NAMALWA (cell line): ENCODE data around the gene TLE2.

Experiments
- DNase-seq: peaks from one replicate; pipeline ENCODE4 v3.0.0-alpha.2; 2015; ENCODE audit warnings: low spot score

The TLE2 gene

DNA sequence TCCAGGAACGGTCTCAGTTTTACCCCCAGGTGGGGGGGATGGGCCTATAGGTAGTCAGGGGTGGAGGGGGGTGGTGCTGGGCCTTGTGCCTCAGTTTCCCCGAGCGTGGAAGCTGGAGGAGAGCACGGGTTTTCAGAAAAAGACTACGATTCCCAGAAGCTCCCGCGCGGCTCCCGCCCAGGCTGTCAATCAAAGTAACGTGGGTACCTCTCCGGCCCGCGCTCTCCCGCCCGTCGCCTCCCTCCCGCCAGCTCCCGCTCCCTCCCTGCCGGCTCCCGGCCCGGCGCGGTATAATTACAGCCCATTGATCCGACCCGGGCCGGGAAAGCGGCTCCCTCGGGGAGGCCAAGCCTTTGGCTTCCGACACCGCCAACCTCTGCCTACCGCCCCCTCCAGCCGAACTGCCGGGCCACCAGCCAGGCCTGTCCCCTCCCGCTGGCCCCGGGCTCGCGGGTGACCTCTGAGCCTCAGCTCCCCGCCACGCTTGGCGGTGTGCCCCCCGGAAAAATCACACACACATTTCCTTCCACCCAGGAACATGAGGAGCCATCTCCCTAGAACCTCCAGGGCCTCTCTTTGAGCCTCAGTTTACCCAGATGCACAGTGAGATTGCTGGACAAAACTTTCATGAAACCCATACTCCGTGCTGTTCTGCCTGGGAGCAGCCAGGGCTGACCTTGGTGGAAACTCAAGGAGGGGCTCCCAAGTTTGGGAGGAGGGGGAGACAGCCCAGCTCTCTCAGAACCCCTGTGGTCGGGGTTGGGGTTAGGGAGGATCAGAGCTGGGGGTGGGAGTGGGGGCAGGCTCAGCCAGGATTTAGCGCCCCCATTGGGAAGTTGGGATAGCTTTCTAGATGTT, 7.3 kb upstream of the TLE2 start:
- peak; percentile 84 for DNase-seq

DNA sequence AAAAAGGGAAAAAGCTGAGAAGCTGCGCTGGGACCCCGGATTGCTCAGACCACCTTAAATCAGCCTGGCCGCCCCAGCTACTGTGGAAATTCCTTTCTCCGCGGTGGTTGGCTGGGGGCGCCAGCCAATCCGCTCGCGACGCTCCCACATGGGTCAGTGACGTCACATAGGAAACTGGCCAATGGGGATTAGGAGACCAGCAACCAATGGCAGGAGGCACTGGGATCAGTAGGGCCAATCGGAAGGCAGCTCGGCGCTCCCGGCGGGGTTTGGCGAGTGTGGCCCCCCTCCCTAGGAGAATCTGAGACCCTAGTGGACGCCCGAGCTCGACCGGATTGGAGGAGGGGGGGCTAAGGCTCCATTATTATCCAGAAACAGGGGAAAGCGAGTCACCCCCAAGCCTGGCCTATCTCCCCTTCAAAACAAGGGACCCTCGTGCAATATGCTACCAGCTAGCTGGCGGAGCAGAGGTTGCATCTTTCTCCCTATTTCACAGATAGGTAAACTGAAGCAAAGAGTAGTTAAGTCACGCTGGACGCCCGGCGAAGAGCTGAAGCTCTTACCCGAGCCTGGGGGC, 6.5 kb upstream of the TLE2 start:
- peak; percentile 99 for DNase-seq

DNA sequence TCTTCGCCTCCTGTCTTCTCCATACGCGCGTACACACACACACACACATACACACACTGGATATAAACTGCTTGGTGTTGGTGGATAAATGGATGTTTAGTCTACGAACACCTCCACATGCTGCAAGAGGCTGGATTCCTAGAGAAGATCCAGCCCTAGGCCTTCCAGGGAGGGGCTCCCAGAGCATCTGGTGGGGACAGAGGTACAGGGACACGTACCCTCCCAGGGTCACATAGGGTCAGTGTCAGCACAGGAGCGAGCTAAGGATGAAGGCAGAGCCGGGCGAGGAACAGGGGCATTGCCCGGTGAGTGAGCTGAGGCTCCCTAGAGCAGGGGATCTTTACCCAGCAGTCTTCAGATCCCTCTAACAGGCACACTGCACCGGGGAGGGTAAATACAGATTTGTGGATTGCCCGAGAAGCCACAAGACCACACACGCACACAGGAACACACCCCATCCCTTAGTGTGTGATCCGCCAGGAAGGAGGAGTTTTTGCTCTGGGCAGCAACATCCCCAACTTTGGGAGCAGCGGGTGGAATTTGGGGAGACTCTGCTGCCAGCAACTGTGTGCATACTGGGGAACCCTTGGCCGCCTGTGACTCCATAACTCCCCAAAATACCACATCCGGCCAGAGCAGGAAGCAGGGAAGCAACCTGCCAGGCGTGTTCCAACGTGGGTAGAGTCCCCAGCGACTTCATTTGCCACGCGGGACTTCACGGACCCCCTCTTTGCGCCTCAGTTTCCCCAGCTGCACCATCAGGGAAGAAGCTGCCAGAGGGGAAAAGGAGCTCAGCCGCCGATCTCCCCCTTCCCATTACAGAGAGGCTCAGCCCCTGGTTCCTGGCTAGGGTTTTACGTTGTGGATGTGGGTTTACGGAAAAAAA, 5.8 kb upstream of the TLE2 start:
- peak; percentile 37 for DNase-seq

- DNase-seq: no peak
These were observed 5.3 kb upstream of the TLE2 start for GRCh38 chr19:3034406-3034655.

DNA sequence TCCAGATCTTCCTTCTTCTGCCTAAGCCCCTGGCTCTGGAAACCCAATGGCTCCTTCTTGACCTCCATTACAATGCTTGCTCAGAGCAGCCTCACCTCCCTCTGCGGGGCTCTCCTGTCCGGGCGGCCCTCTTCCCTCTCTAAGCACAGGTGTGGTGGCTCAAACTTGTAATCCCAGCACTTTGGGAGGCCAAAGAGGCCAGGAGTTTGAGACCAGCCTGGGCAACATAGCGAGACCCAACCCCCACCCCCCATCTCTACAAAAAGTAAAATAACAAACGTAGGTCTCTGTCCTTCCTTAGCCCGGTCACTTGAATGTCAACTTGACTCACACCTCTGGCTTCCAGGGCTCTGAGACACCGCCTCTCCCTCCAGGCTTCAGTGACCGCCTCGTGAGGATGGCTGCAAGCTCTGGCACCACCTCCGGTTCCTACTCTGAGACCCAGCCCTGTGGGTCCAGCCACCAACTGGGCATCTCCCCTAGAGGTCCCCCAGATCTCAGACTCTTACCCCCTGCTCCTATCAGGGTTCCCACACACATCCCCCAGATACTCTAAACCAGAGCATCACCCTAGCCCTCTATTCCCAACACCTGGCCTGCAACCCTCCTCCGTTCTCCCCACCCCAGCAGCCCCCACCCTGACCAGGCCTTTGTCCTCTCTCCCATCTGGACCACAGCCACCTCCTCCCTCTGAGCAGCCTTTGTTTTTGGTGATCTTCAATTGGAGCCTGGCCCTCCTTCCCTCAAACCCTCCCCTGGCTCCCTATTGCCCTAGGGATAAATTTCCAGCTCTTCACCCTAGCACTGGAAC, 4.7 kb upstream of the TLE2 start:
- DNase-seq: no peak

DNA sequence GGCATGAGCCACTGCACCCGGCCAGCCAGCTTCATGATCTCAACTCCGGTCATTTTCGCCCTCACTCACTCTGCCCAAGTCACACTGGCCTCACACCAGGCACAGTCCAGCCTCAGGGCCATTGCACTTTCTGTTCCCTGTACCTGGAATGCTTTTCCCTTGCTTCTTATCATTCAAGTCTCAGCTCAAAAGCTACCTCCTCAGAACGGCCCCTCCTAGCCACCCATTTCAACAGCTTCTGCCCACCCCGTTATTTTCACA, 2.5 kb upstream of the TLE2 start:
- DNase-seq: no peak

DNA sequence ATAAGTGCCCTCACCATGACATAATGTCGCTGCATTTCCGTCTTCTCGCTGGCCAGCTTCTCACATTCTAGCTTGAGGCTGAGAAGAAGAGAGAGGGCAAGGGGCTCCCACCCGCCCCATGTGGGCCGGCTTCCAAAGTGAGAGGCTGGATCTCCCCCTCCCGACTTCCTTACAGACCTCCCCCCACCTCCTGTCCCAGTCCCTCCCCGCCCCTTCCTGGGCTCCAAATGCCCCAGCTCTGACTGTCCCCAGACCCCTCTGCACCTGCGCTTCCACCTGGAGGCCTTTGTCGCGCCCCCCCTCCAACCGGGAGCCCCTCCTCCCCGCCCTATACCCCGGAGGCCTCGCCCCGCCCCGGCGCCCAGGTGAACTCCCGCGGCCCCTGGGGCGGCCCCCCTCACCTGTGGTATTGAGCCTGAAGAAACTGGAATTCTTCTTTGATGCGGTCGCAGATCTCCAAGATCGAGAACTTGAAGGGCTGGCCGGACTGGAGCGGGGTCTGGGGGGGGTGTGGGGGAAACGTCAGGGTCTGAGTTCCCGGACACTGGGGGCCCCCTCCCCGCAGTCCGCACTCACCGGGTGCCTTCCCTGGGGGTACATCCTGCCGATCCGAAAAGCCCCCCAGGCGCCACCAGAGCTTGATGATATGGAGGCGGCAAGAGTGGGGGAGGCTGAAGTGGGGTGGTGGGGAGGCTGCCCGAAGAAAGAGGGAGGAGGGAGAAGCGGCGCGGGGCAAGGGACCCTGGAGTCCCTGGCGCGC, 595 bp downstream of the TLE2 start:
- no peak for DNase-seq

- DNase-seq: no peak
These were observed 1.1 kb downstream of the TLE2 start for GRCh38 chr19:3027981-3028304.

GRCh38 chr19:3027292-3027691, 1.8 kb downstream of the TLE2 start:
- DNase-seq: no peak

DNA sequence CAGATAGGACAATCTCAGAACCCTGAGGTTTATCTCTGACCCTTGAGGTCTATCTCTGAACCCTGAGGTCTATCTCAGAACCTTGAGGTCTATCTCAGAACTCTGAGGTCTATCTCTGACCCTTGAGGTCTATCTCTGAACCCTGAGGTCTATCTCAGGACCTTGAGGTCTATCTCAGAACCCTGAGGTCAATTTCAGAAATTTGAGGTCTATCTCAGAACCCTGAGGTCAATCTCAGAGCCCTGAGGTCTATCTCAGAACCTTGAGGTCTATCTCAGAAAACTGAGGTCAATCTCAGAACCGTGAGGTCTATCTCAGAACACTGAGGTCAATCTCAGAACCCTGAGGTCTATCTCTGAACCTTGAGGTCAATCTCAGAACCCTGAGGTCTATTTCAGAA, 2.3 kb downstream of the TLE2 start:
- DNase-seq: no peak

DNA sequence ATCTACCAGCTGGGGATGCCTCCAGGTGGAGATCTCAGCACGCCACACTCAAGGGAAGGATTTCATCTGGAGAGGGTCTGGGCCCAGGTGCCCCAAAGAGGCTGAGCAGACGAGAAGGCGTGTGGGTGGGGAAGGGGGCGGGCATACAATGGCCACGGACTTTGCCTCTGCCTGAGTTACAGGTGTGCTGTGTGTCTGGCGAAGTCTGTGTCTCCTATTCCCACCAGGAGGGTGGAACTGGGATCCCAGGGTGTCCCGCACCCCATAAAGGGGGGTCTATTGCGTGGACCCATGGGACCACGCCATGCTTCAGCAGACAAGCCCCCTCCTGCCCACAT, 3.6 kb downstream of the TLE2 start:
- no peak for DNase-seq

DNA sequence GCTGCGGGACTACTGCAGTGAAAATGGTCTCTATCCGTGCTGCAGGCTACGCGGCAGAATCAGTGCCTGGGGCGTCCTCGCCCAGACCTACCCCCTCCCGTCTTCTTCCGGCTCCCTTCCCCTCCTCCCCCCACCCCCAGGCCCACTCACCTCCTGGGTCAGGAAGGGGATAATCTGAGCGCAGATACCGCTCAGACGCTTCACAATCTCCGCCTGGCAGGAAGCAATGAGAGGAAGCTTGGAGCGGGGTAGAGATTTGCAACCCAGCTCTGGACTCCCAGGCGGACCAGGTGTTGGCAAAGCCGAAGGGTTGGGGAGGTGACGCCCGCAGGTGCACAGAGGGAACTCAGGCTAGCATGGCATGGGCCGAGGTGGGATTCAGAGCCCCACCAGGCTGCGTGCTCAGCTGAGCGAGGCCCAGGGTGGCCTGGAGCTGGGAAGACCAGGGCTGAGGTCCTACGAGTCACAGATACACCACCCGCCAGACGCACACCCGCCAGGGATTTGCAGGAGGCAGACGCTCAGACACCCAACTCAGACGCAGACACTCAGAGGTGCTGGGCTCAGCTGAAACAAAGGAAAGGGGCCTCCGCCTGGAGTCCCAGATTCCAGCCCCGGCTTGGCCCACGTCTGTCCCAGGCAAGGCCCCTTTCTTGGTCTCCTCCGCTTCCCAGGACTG, 4.1 kb downstream of the TLE2 start:
- DNase-seq: no peak

DNA sequence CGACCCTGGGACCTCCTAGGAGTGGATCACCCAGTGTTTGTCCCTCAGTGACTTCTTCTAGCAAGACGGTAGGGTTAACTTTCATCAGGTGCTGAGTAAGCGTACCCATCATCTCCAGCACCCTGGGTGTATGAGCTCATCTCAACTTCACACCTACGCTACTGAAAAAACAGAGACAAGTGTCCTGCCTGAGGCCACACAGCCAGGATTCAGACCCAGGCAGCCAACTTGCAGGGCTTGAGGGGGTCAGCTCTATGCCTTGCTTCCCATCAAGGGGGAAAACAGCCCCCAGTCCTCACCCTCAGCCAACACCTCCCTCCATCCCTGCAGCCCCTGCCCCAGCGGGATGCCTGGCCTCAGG, 4.6 kb downstream of the TLE2 start:
- no peak for DNase-seq

DNA sequence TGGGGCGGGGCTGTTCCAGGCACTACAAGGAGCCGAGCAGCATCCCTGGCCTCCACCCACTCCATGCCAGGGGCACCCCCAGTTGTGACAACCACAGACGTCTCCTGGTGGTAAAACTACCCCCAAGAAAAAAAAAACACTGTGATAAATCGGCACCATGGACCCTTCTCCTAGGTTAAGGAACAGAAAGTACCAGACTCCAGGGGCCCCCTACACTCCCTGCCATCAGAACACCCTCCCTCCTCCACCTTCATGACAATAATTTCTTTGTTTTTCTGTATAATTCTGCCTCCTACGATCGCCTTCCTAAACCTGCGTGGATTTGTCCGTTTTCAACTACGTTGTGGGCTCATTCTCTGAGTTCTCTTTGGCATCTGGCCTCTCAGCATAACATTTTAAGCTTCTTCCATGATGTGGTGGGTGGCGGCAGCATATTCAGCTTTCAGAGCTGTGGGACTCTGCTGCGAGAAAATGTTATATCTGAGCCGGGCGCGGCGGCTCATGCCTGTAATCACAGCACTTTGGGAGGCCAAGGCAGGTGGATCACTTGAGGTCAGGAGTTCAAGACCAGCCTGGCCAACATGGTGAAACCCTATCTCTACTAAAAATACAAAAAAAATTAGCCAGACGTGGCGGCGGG, 8.6 kb downstream of the TLE2 start:
- DNase-seq: no peak

GRCh38 chr19:3019211-3019854, 9.7 kb downstream of the TLE2 start:
- DNase-seq: no peak

GRCh38 chr19:3017923-3018322, 11.2 kb downstream of the TLE2 start:
- DNase-seq: no peak

- DNase-seq: no peak
These were observed 13.7 kb downstream of the TLE2 start for GRCh38 chr19:3015126-3016057.

DNA sequence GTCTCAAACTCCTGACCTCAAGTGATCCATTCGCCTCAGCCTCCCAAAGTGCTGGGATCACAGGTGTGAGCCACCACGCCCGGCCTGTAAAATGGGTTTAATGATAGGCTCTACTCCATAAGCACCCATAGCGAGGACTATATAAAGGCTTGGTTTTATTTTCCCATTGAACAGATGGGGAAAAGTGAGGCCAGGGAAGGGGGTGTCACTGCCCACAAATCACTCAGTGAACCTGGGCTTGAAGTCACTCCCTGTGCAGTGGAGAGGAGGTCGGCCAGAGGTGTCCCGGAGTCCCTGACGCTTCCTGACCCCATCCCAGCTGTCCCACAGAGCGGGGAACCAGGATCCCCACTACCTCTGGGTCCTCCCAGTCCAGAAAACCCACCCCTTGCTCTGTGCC, 14.9 kb downstream of the TLE2 start:
- DNase-seq: no peak

DNA sequence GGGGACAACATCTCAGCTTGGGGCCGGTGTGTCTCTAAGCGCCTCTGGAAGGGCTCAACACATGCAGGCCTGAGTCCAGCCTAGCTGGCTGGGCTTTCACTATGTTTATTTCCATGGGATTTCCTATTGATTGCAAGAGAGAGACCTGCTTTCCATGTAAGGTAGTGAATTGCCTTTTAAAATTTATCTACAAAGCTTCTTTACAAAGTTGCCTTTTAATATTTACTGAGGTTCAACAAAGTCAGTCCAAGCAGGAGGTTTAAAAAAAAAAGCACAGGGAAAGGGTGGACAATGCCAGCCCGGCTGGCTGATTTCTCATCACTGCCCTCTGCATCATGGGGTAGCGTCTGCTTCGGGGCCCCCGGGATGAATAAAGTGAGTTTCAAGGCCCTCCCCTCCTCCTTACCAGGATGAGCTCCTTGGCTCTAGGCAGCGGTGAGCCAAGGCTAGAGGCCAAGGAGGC, 15.8 kb downstream of the TLE2 start:
- no peak for DNase-seq
